ENCODE data around the gene C16orf86.

DNA sequence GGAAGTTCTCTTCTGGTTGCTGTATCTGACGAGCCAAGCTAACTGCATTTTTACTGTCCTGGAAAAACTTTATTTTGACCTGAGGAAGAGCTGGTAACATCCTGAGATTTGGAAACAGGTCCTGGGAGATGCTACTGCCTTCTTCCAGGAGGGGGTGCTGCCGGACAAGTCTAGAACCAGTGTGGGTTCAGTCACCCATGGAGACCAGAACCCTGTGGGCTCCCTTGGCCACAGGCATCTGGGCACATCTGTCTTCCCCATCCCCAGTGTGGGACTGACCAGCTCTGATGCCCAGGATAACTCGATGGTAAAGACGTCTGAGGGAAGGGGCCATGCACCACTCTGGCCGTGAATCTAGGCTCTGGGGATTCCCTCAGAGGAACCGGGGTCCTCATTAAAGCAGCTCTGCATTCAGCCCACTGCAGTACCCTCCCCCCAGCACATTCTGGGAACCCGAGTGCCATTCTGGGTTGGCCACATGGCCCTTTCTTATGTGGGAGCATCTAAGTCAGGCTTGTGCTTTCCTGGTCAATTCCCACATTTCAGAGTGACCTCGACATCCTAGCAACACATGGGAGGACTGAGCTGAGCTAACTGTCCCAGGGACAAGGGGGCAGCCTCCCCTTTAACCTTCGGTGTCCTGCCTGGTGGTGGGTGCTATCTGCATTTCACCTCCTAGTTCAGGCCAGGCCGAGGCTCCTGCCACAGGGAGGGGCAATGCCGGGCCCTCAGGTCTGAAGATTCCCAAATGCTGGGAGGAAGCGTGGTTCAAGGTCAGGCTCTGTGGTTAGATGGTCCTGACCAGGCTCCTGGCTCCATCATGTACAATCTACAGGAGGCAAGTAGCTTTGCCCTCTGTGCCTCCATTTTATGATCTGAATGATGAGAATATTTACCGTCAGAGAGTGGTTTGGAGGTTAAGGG lies 6.4 kb downstream of the C16orf86 start:
- TF ChIP-seq, protein P1, sequence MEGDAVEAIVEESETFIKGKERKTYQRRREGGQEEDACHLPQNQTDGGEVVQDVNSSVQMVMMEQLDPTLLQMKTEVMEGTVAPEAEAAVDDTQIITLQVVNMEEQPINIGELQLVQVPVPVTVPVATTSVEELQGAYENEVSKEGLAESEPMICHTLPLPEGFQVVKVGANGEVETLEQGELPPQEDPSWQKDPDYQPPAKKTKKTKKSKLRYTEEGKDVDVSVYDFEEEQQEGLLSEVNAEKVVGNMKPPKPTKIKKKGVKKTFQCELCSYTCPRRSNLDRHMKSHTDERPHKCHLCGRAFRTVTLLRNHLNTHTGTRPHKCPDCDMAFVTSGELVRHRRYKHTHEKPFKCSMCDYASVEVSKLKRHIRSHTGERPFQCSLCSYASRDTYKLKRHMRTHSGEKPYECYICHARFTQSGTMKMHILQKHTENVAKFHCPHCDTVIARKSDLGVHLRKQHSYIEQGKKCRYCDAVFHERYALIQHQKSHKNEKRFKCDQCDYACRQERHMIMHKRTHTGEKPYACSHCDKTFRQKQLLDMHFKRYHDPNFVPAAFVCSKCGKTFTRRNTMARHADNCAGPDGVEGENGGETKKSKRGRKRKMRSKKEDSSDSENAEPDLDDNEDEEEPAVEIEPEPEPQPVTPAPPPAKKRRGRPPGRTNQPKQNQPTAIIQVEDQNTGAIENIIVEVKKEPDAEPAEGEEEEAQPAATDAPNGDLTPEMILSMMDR (IDR thresholded peaks at IDR 0.05 in 4 of 5, conservative IDR thresholded peaks at IDR 0.05 in 1 of 5), result peak; percentile 63 to 82 (median 74)
- no peak for TF ChIP-seq POLR2A (IDR thresholded peaks at IDR 0.05)
